Stimulated activated CD8-positive, alpha-beta memory T cell treated with anti-CD3 and anti-CD28 coated beads, Interleukin-7, amount 100 ng/mL, for 1 hour (primary cell): Measurements from ENCODE around the gene IDH1.
"Not testable (repeated sequence)": the region's sequence is repeated elsewhere in the genome, so short reads cannot be mapped to it uniquely, and the experiment has no call there.

Source experiments
- DNase-seq, 2 donors: peaks; one replicate each; pipeline ENCODE4 v3.0.0-alpha.2; 2020; ENCODE audit warnings: low read depth in 2 of 2

IDH1 gene

DNA sequence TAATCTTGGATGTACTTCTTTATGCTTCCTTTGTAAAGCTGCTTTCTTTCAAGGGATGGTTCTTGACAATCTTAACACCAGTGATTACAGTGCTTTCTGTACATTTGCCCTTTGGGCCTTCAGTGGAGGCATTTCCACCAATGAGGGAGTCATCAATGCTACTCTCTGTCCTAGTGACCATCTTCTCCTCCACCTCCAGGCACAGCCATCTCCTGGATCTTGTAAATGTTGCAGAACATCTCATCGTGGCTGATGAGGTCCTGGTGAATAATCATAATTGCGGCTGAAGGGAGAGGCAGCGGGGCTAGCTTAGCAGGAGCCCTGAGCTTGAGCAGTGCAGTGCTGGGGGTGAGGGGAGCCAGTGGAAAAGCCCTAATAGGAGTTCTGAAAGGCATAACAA, 32.5 kb downstream of the IDH1 start:
- no peak for DNase-seq

DNA sequence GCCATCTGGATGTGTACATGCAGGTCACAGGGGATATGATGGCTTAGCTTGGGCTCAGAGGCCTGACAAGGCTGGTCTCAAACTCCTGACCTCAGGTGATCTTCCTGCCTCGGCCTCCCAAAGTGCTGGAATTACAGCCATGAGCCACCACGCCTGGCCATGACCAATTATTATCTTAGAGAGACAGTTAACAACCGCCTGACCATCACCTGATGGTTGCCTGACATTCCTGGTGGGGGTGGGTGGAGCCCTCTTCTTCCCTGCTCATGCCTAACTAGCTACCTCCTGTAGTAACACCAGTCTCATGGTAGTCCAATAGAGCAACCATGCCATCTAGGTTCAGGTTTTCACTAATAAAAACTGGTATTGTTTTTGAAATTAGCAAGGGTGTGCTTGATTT, 33.0 kb downstream of the IDH1 start:
- DNase-seq, result not testable (repeated sequence)

DNA sequence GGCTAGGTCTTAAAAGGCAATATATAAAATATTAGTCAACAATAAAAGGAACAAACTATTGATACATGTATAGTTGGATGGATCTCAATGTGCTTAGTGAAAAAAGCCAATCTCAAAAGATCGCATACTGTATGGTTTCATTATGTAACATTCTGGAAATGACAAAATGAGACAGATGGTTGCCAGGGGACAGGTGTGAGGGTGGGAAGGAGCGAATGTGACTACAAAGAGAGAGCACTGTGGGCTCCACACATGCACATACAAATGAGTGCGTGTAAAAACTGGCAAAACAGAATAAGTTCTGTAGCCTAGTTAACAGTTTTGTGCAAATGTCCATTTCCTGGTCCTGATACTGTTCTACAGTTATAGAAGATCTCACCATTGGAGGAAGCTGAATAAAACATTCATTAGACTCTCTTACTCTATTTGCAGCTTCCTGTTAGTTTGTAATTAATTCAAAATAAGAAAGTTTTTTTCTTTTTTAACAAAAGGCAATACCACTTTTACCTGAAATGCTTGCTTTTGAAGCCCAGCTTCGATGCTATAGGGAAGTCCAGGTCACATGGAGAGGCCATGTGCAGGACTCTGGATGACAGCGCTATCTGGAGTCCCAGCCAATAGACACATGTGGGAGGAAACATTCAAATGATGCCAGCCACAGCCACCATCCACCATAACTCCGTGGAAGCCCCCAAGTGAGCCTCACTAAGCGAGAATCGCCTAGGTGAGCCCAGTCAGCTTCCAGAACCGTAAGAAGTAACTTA, 44.0 kb downstream of the IDH1 start:
- DNase-seq, result no peak

DNA sequence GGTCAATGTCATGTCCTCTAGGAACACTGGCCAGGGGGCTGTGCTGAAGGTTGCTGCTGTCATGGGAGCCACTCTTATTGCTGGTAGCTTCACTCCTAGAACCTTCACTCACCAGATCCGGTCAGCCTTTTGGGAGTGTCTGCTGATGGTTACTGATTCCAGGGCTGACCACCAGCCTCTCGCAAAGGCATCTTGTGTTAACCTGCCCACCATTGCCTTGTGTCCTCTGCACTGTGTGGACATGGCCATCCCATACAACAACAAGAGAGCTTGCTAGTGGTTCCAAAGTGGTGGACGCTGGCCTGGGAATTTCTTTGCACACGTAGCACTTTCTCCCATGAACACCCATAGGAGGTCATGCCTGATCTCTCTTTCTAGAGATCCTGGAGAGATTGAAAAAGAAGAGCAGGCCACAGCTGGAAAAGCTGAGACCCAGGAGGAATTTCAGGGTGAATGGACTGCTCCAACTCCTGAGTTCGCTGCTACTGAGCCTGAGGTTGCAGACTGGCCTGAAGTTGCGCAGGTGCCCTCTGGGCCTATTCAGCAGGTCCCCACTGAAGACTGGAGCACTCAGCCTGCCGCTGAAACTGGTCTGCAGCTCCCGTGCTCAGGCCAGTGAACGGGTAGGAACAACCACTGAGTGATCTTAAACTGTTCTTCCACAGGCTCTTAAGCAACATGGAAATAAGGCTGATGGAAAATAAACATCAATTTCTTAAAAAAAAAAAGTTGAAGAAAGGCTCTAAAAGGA, 46.4 kb downstream of the IDH1 start:
- no peak for DNase-seq

DNA sequence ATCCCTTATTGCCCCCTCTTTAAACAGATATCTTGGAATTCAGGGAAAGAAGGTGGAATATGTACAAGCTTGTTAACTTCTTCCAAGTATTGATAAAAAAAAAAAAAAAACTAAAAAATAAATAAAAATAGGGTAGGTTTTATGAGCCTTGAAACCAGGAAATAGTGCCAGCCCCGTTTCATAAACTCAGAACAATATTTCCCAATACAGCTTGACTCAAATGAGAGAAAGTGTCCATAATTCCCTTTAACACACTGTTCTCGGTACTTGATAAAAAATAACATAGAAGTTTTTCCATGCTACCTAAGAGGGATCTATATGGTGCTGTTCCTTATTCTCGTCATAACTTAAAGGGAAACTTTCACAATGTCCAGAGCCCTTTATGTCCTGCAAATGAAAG, 47.1 kb downstream of the IDH1 start:
- no peak for DNase-seq

DNA sequence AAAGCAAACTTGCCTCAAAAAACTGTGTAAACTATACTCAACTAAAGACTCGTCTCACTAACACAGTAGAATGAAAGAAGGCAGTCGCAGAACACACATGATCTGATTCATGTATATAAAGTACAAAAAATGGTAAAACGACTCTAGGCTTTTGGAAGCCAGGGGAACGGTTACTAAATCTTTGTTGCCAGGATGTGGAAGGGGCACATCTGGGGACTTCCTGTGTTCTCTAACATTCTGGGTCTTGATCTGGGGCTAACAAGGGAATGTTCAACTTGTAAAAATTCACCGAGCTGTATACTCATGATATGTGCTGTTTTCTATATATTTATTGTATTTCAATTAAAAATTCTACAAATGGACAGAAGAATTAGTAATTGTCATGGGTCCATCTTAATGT, 50.7 kb downstream of the IDH1 start:
- no peak for DNase-seq

DNA sequence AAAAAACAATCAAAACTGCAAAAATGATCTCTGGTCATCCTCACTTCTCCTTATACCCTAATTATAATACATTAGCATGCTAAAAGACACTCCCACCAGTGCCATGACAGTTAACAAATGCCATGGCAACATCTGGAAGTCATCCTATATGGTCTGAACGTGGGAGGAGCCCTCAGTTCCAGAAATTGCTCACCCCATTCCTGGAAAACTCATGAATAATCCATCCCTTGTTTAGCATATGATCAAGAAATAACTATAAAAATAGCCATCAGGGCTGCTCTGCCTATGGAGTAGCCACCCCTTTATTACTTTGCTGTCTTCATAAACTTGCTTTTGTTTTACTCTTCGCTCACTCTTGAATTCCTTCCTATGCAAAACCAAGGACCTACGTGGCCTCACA, 59.3 kb downstream of the IDH1 start:
- DNase-seq, result no peak

DNA sequence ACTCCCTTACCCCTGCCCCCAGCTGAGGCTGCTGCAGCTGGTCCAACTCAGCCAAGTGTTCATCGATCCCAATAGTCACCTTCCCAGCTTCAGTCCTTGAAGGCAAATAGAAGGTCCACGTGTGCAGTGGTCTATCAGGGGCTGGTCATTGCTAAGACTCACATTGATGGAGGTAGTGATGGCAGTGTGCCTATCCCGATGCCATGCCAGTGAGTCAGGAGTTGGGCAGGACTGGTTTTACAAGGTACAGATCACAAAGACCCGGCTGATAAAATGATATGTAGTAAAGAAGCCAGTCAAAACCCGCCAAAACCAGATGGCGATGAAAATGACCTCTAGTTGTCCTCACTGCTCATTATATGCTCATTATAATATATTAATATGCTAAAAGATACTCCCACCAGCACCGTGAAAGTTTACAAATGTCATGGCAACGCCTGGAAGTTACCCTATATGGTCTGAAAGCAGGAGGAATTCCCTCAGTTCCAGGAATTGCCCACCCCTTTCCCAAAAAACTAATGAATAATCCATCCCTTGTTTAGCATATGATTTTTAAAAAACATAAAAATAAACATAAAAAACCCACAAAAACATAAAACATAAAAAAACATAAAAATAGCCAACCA, 62.1 kb downstream of the IDH1 start:
- no peak for DNase-seq

DNA sequence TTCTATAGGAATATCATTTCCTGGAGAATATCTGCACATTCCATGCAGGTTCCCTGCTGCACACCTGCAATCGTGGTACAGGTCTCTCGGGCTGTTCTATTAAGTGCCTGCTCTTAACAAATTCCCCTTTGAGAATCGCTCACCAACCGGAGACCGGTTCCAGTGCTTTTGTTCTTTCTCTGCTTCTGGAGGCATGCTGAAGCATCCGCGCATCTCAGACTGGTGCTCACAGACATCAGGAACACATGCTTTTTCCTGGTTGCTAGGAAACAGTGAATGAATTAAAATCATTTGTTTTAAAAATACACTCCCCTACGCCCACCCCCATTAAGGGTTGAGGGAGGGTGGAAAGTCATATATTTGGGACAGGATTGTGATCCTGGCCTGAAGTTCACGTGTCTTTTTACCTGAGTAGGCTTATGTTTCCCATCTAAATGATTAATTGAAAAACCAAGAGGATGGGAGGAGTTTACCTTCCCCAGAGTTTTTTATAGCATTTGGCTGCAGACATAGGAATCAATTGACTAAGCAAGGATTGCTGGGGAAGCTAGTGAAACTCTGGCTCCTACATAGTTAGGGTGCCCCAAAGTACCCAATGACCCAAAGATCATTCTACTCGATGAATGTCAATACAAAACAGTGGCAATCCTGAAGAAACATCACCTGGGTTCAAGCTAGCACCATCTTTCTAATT, 64.9 kb downstream of the IDH1 start, which contains the start of gene C2orf80:
Gene C2orf80 (minus strand): TSS at position 221 of the 694 bp plus-strand sequence. CDS start 3,044 bp downstream, outside the sequence.
- DNase-seq, result no peak

DNA sequence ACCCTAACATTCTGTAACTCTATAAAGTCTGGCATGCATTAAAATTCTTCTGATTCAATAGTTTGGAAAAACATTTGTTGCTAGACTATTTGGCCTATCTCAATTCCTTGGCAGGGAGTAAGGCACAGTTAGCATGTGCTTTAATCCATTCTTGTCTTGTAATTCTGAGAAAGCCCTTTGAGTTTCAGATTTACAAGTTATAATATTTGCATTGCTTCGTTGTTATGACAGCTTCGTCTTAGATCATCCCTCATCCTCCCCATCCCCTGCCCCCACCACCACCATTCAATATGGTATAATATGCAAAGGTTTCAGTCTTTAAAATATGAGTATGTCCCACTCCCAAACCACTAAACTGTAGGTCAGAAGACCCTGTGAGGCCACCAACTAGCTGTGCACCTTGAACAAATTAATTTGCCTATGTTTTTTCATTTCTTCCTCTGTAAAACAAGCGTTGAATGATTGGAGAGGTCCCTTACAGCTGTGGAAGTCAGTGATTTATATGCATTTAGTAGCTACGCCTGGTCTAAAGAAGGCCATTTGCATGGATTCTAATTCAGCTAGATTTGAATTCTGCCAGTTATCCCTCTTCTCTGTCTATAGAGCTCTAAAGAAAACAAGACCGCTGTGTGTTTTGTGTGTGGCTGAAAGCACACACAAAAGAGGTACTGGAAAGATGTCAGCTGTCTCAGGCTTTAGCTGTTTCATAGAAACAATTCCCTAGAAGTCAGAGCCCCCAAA, 65.6 kb downstream of the IDH1 start:
- DNase-seq, result no peak

DNA sequence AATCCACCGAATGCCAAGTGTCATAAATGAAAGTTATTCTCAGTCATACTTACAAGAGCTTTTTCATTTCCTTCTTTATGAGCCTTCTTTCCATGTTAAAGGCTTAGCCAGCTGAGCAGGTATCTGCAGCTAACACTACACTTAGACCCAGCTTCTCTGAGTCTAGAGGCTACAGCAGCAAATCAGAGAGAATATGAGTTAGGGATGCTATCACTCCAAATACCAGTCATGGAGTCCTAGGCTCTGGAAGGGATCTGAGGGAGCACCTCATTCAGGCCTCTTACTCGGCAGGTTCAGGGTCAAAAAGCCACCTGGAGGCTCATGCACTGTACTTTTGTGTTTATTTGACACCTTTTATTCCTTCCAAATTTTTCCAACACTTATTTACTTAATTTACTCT, 68.0 kb downstream of the IDH1 start:
- no peak for DNase-seq

DNA sequence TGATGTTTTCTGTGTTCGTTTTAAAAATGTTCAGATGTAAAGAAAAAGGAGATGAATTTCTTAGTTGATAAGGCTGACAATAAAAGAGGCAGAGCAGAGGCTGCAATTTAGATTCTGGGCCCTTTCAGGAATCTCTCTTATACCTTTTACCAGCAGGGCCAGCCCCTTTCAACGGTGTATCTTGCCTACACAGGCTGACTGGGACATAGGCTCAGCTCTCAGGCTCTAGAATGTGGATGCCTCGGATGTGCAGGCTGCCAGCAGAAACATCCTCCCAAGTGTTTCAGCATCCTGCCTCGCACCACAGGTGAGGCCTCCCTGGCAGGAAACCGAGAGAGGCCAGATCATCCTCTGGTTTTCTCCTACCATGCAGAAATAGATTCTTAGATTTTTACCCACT, 68.4 kb downstream of the IDH1 start:
- no peak for DNase-seq
